Colonic mucosa (tissue), 4 donors: ENCODE results near the gene C14orf180. TPM values are rescaled to one million over a fixed set of nuclear protein-coding genes. Genes with fewer than 3 reads are reported as not detected.

Source experiments
- DNase-seq: peaks from one replicate; pipeline ENCODE4 v3.0.0-alpha.2; 2020
- H3K27ac ChIP-seq: fragments of 200-600 bp; one replicate; pipeline ENCODE4 v1.8.0; 2021
- H3K27me3 ChIP-seq: fragments of 200-600 bp; one replicate; pipeline ENCODE4 v1.8.0; 2021
- H3K36me3 ChIP-seq: fragments of 200-600 bp; one replicate; pipeline ENCODE4 v1.8.0; 2021
- H3K4me1 ChIP-seq: fragments of 200-600 bp; one replicate; pipeline ENCODE4 v1.8.0; 2021; ENCODE audit warnings: mild to moderate bottlenecking
- H3K4me3 ChIP-seq: fragments of 200-600 bp; one replicate; pipeline ENCODE4 v1.8.0; 2021
- H3K9ac ChIP-seq, 2 donors: one replicate each; pipeline ENCODE4 v1.7.0; 2013; ENCODE audit warnings: control low read depth in 2 of 2, low read depth in 2 of 2, low read length in 2 of 2
- H3K9me3 ChIP-seq: fragments of 200-600 bp; one replicate; pipeline ENCODE4 v1.8.0; 2021
- CTCF ChIP-seq: fragments of 200-600 bp; IDR thresholded peaks from one replicate; pipeline ENCODE4 v1.8.0; 2022; ENCODE audit warnings: antibody characterized with exemption, mild to moderate bottlenecking
- intact Hi-C: fragments of 100-400 bp; cut with DNase I; formaldehyde crosslinking; loops from one replicate; pipeline ENCODE4 v1.14.1; 2022
- total RNA-seq, 2 donors: library from RNA; stranded (reverse); fragmentation: NEBNext Ultra II Directional in 1 of 2; extraction: Animal tissue kit (Norgen Biotek cat#: 25700) in 1 of 2; gene quantifications; one replicate each; pipeline ENCODE4 v1.2.1, GENCODE V29; 2021
- donor health status: healthy.
- donor health status: DM: no; HTN: no; CAD: no.
- donor health status: DM: no; HTN: no; CAD: no.

Gene C14orf180
- total RNA-seq, 2 donors from 2014 or later, result 0.13 TPM; not detected in 1

DNA sequence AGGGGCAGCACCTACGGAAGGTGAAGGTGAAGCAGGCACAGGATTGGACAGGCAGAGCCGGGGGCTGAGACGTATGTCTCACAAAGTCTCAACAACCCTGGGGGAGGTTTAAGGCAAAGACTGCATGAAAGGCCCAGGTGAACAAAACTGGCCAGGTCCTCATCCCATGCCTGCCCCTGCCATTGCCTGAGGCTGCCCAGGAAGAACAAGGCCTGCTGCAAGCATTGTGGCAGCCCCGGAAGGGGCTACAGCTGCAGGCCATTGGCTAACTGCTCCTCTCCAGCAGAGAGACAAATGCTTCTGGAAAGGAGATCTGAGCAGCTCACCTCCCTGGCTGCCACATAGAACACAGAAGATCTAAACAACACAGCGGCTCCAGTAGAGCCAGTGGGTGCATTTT, 45.4 kb downstream of the C14orf180 start:
- no peak for DNase-seq
- intact Hi-C loops, result no loop called here
- Histone ChIP-seq H3K27ac (no peak overlapping the region), H3K9me3 (no peaks in the 10 kb centered on the region), H3K4me3 (no peak overlapping the region), H3K9ac (no peak overlapping the region), H3K4me1 (no peaks in the 10 kb centered on the region), H3K36me3 (no peaks in the 10 kb centered on the region), H3K27me3 (no peaks in the 10 kb centered on the region)
- TF ChIP-seq CTCF, result no peak

GRCh38 chr14:104632781-104633180, 53.2 kb downstream of the C14orf180 start:
- no peak for TF ChIP-seq CTCF
- Histone ChIP-seq H3K4me3 (no peak overlapping the region), H3K9me3 (no peaks in the 10 kb centered on the region), H3K4me1 (no peaks in the 10 kb centered on the region), H3K27me3 (no peaks in the 10 kb centered on the region), H3K9ac (no peak overlapping the region), H3K27ac (no peak overlapping the region), H3K36me3 (no peaks in the 10 kb centered on the region)
- DNase-seq, result no peak
- intact Hi-C loops, result no loop called here

- no peaks in the 10 kb centered on the region for H3K27me3 ChIP-seq
- no peak for DNase-seq
- no peaks in the 10 kb centered on the region for H3K9me3 ChIP-seq
- no peak overlapping the region for H3K27ac ChIP-seq
- intact Hi-C loops, result no loop called here
- no peaks in the 10 kb centered on the region for H3K36me3 ChIP-seq
- TF ChIP-seq CTCF, result no peak
- no peak overlapping the region for H3K4me3 ChIP-seq
- no peak overlapping the region for H3K9ac ChIP-seq
- H3K4me1 ChIP-seq, result no peaks in the 10 kb centered on the region
These were observed 53.9 kb downstream of the C14orf180 start for GRCh38 chr14:104633276-104634137.

GRCh38 chr14:104634138-104634760, 54.7 kb downstream of the C14orf180 start:
- Histone ChIP-seq H3K27ac (no peak overlapping the region), H3K27me3 (no peaks in the 10 kb centered on the region), H3K4me1 (no peaks in the 10 kb centered on the region), H3K36me3 (no peaks in the 10 kb centered on the region), H3K9me3 (no peaks in the 10 kb centered on the region), H3K9ac (no peak overlapping the region), H3K4me3 (no peak overlapping the region)
- no peak for DNase-seq
- no peak for TF ChIP-seq CTCF
- intact Hi-C loops, result no loop called here

DNA sequence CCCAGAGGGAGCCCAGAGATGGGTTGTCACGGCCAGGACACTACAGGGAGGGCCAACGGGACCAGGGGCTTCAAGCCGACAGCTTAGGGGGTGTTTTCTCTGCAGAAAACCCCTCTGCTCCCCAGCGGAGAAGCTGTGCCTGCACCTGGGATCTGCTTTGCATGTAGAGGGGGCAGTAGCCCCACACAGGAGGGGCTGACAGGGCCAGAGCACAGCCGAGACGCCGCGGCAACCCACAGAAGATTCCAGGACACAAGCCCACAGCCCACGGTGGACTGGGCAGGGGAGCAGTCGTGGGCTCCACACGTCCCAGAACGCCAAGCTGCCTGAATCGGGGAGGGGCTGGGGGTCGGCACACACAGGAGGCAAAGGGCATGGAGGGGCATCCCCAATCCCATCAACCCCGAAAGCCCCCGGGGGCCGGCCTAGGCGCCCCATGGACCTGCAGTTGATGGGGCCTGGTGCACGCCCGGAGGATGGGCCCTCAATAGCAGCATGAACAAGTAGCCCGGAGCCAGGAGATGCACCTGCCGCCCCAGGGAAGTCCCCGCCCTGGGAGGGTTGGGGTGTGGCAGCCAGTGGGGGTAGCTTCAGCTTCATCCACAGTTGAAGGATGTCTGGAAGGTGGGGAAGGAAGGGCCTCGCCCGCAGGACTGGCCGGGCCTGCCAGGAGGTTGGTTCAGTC, 55.5 kb downstream of the C14orf180 start:
- Histone ChIP-seq H3K36me3 (no peaks in the 10 kb centered on the region), H3K4me3 (no peak overlapping the region), H3K9me3 (no peaks in the 10 kb centered on the region), H3K27me3 (no peaks in the 10 kb centered on the region), H3K9ac (no peak overlapping the region), H3K4me1 (no peaks in the 10 kb centered on the region), H3K27ac (no peak overlapping the region)
- intact Hi-C loops, result loop anchor here (5.0 kb wide), 2 partner anchors 498 to 558 kb away; partner anchors contain the start of gene KIF26A
- DNase-seq, result no peak
- TF ChIP-seq CTCF, result no peak
